NCI-H1417 treated with DMSO at 0.1 percent for 48 hours (cell line): ENCODE measurements around the gene FBXO30.

ENCODE experiments used
- DNase-seq: peaks from one replicate; lab custom pipeline; 2025; lab: John Stamatoyannopoulos, UW

FBXO30 gene

DNA sequence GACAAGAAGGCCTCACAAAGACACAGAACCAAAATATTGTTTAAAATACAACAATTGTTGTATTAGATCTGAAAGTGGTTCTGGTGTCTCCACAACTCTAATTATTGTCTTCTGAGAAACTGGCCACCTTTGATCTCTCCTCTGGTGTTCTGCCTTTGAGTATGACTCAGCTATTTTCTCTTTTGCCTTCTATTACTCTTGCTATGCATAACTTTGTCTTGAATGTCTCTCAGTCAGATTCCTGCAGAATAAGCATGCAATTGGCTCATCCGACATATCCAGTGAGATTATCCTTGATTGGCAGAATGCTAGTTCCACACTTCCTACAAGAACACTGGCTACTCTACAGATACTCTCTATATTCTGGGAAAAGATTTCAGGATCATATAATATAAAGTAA lies 65.0 kb downstream of the FBXO30 start:
- no peak for DNase-seq

- no peak for DNase-seq
Observed at GRCh38 chr6:145745861-145746260, 68.7 kb downstream of the FBXO30 start.

DNA sequence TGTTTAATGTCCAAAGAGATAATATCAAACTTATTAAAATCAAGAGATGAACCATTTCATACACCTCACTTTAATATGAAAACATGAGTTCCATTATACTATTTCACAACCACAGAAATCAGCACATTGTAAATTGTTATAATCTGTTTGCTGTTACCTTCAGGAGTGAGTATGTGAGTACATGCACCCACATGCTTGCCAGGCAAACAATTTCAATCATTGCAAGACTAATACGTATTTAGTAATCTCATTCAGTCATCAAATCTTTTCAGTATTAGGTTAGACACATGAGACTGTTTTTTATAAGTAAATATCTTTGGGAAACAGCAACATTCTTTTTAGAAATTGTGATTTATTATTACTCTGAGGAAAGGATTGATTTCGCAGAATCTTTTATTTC lies 70.0 kb downstream of the FBXO30 start:
- no peak for DNase-seq
